GM21515 (cell line): Measurements from ENCODE around the gene SGCD.

Source experiments
- ATAC-seq: cut with Tn5 transposase; IDR thresholded peaks from one replicate; pipeline ENCODE4 v1.9.1; 2021; ENCODE audit not compliant: unreplicated experiment

The SGCD gene

DNA sequence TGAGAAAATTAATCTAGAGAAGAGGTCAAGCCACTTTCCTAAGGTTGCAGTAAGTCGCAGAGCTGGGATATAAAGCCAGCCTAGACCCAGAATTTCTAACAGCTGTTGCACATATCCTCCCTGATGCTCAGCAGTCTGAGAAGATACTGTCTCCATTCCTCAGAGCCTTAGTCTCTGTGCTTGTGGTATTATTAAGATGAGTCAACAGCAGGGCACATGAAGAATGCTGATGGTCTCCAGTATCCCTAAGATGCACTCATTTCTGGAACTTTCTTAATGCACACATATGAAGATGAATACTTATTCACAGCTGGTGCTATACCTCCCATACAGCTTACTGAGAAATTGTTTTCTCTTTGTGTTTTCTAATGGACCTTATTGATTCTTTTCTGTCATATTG lies 32.5 kb downstream of the SGCD start:
- peak; percentile 58 for ATAC-seq

DNA sequence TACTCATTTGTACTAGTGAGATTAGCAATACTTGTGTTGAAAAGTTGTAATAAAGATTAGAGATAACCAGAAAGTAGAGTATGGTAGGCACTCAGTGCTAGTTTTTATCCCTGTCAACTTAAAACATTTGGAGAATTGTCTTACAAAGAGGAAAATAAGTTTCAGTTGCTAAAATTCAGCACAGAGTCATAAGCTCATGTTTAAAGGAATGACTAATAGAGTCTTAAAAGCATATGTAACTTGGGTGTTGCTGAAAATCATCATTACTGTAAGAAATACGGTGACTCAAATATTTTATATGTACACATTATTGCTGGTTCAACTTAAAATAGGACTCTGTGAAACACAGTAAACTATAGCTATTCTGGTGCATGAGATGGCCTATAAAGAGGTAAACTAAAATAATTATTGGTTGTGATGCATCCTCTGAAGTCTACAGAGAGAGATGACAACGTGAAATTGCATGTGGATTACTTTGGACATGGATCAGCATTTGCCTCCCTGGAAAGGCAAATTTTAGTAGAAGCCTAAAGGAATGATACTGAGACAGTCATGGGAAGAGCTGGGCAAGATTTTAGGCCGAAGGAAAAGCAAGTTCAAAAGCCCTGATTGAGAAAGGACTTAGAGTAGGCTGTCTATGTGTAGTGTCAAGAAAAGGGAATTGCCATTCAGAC lies 34.6 kb downstream of the SGCD start:
- no peak for ATAC-seq

DNA sequence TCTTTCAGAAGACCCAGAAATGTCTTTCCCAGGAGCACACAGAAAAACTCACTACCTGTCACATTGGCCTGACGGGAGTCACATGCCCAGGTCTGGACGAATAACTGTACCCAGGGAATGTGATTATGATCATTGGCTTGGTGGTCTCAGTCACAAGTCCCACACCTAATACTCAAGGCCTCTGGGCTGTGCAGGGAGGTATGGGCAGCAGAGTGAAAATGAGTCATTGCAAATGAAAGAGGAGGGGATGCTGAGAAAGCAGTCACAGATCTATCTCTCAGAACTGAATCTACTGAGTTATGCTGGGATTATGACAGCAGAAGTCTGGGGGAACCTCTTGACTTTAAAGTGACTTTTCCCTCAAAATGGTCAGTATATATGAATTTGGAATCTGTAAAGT lies 36.9 kb downstream of the SGCD start:
- no peak for ATAC-seq

- ATAC-seq, result no peak
These were observed 39.6 kb downstream of the SGCD start for GRCh38 chr5:156366521-156366920.

- no peak for ATAC-seq
These were observed 40.6 kb downstream of the SGCD start for GRCh38 chr5:156367597-156367996.

GRCh38 chr5:156375895-156376495 lies 49.0 kb downstream of the SGCD start:
- ATAC-seq, result peak; percentile 44

- peak; percentile 42 for ATAC-seq
These were observed 49.8 kb downstream of the SGCD start for GRCh38 chr5:156376751-156377150.

- no peak for ATAC-seq
These were observed 51.2 kb downstream of the SGCD start for GRCh38 chr5:156378159-156378558.

DNA sequence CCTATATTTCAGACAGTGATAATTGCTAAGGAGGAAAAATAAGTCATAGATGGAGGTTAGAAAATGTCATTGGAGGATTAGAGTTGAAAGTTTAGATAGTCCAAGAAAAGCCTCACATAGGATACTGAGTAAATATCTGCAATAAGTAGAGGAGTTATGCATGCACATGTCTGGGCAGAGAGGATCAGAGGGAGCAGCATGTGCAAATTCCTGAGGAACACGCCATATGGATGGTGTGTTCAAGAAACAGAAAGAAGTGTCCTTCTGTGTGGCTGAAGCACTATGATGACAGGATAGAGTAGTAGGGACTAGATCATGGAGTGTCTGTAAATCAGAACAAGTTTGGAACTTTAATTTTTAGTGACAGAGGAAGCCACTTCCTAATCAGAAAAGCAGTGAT lies 52.2 kb downstream of the SGCD start:
- no peak for ATAC-seq

DNA sequence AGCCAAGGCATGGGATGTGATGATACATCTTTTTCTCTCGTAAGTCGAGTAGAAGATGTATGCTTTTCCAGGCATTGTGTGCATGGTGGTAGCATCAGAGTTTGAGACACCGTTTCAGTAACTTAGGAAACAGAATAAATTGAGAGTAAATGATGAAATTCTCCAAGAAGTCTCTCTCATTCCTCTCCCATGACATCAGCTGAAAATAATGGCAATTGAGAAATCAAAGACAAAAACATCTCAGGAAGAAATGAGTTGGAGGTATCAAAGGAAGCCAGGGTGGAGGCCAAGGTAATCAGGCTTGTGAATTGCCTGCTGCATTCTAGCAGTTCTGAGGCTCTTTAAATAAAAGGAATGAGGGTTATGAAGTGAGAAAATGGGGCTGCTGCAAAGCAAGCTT lies 53.9 kb downstream of the SGCD start:
- ATAC-seq, result no peak

DNA sequence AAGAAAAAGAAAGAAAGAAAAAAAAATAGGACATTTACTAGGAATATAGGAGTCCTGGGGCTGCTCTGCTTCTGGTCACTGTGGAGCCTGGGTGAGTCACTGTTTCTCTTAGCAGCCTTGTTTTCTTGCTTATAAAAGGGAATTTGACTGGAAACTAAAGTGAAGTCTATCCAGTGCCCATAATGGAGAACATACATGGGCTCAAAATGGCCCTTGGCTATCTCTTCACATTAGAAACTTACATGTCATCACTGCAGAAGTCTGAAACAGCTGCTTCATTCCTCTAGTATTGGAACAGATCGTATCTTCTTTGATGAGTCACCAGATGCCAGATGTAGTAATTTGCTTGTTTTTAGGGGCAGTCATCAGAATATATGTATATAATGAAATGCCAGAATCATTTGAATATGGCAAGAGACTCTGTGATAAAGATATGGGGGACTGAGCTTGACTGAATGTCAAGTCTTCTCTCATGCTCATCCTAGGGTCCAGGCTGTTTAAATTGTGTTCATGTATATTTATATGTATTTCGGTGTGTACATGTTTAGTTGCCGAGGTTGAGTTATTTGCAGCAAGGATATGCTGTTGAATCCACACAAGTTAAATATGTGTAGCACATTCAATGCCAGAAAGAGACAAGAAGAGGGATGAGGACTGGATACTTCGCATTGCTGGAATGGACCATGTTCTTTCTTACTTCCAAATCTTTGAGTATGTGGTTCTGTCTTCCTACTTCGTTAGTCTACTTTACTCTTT lies 56.7 kb downstream of the SGCD start:
- ATAC-seq, result no peak

- no peak for ATAC-seq
These were observed 58.5 kb downstream of the SGCD start for GRCh38 chr5:156385416-156385815.

DNA sequence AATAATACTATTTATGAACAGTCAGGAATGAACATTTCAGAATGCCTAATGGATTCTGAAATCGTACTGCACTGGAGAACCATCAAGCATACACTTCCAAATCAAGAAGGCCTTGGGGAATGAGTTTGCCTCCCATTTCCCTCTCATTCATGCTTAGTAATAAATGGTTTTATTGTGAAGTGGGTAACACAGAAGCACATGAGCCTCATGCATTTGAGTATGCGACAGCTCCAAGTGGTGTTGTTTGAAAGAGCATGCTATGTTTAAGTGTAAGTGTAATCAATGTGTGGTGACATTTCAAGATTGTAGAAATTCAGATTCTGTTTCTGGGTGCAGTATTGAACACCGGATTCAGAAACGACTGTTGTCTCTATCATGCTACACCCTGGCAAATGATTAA lies 60.0 kb downstream of the SGCD start:
- no peak for ATAC-seq

- ATAC-seq, result no peak
These were observed 60.4 kb downstream of the SGCD start for GRCh38 chr5:156387391-156387790.

DNA sequence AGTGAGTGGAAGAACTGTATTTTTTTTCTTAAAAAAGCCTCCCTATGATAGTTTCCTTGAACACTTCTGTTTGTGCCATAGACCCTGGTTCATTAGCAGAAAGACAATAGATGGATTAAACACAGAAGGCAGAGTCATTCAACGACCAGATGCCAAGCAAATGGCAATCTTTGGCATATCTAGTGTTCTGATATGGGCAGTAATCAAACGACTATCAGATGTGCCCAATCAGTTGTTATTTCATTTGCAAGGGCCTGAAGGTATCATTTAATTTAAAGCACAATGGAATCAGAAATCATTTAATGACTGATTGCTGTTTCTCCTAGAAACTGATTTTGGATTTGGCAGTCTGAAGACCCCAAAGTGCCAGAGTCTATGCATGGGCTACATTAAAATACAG lies 61.3 kb downstream of the SGCD start:
- ATAC-seq, result no peak

DNA sequence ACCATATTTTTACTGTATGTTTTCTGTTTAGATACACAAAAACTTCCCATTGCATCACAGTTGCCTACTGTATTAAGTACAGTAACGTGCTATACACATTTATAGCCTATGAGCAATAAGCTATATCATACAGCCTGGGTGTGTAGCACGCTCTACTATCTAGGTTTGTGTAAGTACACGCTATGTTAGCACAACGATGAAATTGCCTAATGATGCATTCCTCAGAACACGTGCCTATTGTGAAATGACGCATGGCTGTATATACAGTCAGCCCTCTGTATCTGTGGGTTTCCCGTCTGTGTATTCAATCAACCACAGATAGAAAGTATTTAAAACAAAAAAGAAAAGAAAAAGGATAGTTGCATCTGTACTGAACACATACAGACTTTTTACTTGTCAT lies 64.2 kb downstream of the SGCD start:
- ATAC-seq, result no peak

DNA sequence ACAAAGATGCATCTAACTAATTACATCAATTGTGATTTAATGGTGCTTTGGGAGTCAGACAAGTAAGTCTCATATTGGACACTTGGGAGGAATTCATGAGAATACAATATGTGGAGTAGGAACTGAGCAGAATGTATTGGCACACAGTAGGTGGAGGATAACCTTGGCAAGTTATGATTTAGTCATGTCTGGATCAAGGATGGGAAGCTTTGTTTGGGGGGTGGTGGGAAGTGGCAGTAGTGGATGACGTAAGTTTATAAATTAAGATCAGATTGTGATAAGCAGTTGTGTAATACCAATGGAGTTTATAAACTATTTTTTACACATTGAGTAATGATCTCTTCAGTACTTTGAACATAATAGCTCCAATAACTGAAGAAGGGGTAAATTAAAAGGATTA lies 67.0 kb downstream of the SGCD start:
- no peak for ATAC-seq

GRCh38 chr5:156394642-156395305 lies 67.8 kb downstream of the SGCD start:
- ATAC-seq, result no peak

DNA sequence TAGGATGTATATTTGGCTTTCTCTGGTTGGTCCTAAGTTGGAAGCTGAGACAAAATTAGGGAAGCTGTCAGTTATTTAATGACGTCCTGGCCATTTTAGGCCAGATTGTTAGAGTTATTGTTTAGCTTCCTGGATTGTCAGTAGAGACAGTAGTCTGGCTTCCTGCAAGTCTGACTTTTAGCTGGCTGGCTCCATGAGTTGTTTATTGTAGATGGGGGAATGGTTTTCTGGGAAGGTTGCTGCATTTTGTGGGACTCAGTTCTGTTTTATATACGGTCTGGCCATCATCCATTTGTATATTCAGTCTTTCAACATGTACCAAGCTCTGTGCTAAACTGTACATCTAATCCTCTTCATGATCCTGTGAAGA lies 68.3 kb downstream of the SGCD start:
- ATAC-seq, result no peak

GRCh38 chr5:156396063-156396829 lies 69.3 kb downstream of the SGCD start:
- no peak for ATAC-seq

DNA sequence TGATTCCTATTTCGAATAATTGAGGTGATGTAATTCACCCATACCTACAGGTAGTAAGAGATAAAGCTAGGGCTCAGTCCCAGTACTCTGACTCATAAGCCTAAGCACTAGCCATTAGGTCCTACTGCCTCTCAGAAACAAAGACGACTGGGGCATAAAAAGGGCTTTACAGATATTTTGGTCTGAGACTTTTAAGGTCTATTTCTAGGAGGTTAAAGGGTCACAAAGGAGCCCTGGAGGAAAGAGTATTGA lies 69.8 kb downstream of the SGCD start:
- no peak for ATAC-seq
